ENCODE results near the gene SMIM32. TPM values are rescaled to one million over a fixed set of nuclear protein-coding genes. Genes with fewer than 3 reads are reported as not detected.

The SMIM32 gene
- total and polyA plus RNA-seq, 5 donors from 2014 or later, result not detected

- H3K4me3 ChIP-seq (ENCODE audit: low read depth, low read length), result no peak overlapping the region
- no peaks in the 10 kb centered on the region for H3K36me3 ChIP-seq (ENCODE audit: control insufficient read depth, insufficient read depth, low read length)
- DNase-seq (no peak), ATAC-seq (ENCODE audit: low read depth in 2 of 2) (no peak)
- Mint-ChIP-seq H3K27me3 (no peaks in the 10 kb centered on the region), H3K4me3 (no peak overlapping the region), H3K27ac (no peak overlapping the region), H3K9me3 (peaks cover 0 to 5% (median 0%) of the 10 kb centered on the region in 7 donors), H3K4me1 (peaks cover 0 to 5% (median 1%) of the 10 kb centered on the region in 4 donors), H3K36me3 (no peaks in the 10 kb centered on the region)
- no peaks in the 10 kb centered on the region for H3K9me3 ChIP-seq (ENCODE audit: control insufficient read depth in 2 of 2, low read length in 2 of 2)
- H3K27me3 ChIP-seq (ENCODE audit: control insufficient read depth, insufficient read depth, low read length), result no peaks in the 10 kb centered on the region
- no peaks in the 10 kb centered on the region for H3K4me1 ChIP-seq (ENCODE audit: control insufficient read depth, insufficient read depth, low read length, poor library complexity, severe bottlenecking)
- H3K27ac ChIP-seq (ENCODE audit: insufficient read depth, low read length, poor library complexity, severe bottlenecking), result no peak overlapping the region
Observed at GRCh38 chr5:136143312-136143711, 49.6 kb downstream of the SMIM32 start.

GRCh38 chr5:136141561-136141960 lies 51.4 kb downstream of the SMIM32 start:
- no peak for ATAC-seq (ENCODE audit: low read depth in 2 of 2)

More at GRCh38 chr5:136141561-136141960, 51.4 kb downstream of the SMIM32 start:
- H3K36me3 Mint-ChIP-seq, result no peaks in the 10 kb centered on the region
- H3K9me3 Mint-ChIP-seq, result peaks cover 0 to 5% (median 0%) of the 10 kb centered on the region in 7 donors
- no peak overlapping the region for H3K4me3 Mint-ChIP-seq
- Histone ChIP-seq H3K9me3 (ENCODE audit: control insufficient read depth in 2 of 2, low read length in 2 of 2) (no peaks in the 10 kb centered on the region), H3K4me3 (ENCODE audit: low read depth, low read length) (no peak overlapping the region), H3K27me3 (ENCODE audit: control insufficient read depth, insufficient read depth, low read length) (no peaks in the 10 kb centered on the region), H3K4me1 (ENCODE audit: control insufficient read depth, insufficient read depth, low read length, poor library complexity, severe bottlenecking) (no peaks in the 10 kb centered on the region), H3K27ac (ENCODE audit: insufficient read depth, low read length, poor library complexity, severe bottlenecking) (no peak overlapping the region), H3K36me3 (ENCODE audit: control insufficient read depth, insufficient read depth, low read length) (no peaks in the 10 kb centered on the region)
- peaks cover 0 to 5% (median 1%) of the 10 kb centered on the region in 4 donors for H3K4me1 Mint-ChIP-seq
- H3K27me3 Mint-ChIP-seq, result peaks cover 2% of the 10 kb centered on the region
- no peak overlapping the region for H3K27ac Mint-ChIP-seq
- DNase-seq, result no peak

Other genes starting within 250 kb of the SMIM32 start
- not detected for gene LECT2, start 238.2 kb downstream of the SMIM32 start, total RNA-seq
- not detected for gene LECT2, start 238.2 kb downstream of the SMIM32 start, polyA plus RNA-seq
- gene TGFBI, start 164.2 kb downstream of the SMIM32 start, total RNA-seq, result 3.7 TPM
- 1 to 10 TPM; 1.5 to 2.5 (median 2.1) TPM for gene TGFBI, start 164.2 kb downstream of the SMIM32 start, polyA plus RNA-seq
- 5.5 TPM for gene SMAD5, start 60.3 kb downstream of the SMIM32 start, total RNA-seq
- gene SMAD5, start 60.3 kb downstream of the SMIM32 start, polyA plus RNA-seq, result 10 to 100 TPM in 1 of 4 donors, 1 to 10 TPM in 3; 3.5 to 12.0 (median 4.4) TPM
- not detected for gene TRPC7, start 172.4 kb upstream of the SMIM32 start, total RNA-seq
- gene TRPC7, start 172.4 kb upstream of the SMIM32 start, polyA plus RNA-seq, result not detected